Stimulated activated CD8-positive, alpha-beta memory T cell treated with anti-CD3 and anti-CD28 coated beads, Interleukin-2, amount 100 ng/mL, for 1 hour (primary cell): ENCODE results near the gene DLL1.

Experiments used
- DNase-seq, 2 donors: peaks; one replicate each; pipeline ENCODE4 v3.0.0-alpha.2; 2020; ENCODE audit warnings: low read depth in 2 of 2

DLL1 gene

GRCh38 chr6:170295510-170296422 is 4.9 kb upstream of the DLL1 start:
- no peak for DNase-seq

GRCh38 chr6:170294813-170295509 is 4.1 kb upstream of the DLL1 start:
- DNase-seq, result no peak

GRCh38 chr6:170294298-170294730 is 3.4 kb upstream of the DLL1 start:
- no peak for DNase-seq

GRCh38 chr6:170293341-170294231 is 2.7 kb upstream of the DLL1 start:
- no peak for DNase-seq

- DNase-seq, result no peak
Measured at GRCh38 chr6:170292407-170293158, 1.7 kb upstream of the DLL1 start.

- no peak for DNase-seq
Measured at GRCh38 chr6:170292111-170292406, 1.2 kb upstream of the DLL1 start.

- DNase-seq, result peak in 1 of 2 donors; percentile 31
Measured at GRCh38 chr6:170291271-170292110, 613 bp upstream of the DLL1 start.

GRCh38 chr6:170289951-170290295 is 955 bp downstream of the DLL1 start:
- no peak for DNase-seq

- no peak for DNase-seq
Measured at GRCh38 chr6:170289180-170289931, 1.5 kb downstream of the DLL1 start.

- no peak for DNase-seq
Measured at GRCh38 chr6:170288852-170289179, 2.1 kb downstream of the DLL1 start.

- no peak for DNase-seq
Measured at GRCh38 chr6:170288091-170288631, 2.7 kb downstream of the DLL1 start.

GRCh38 chr6:170287371-170287876 is 3.5 kb downstream of the DLL1 start:
- no peak for DNase-seq

GRCh38 chr6:170286934-170287265 is 4.0 kb downstream of the DLL1 start:
- DNase-seq, result no peak

- DNase-seq, result no peak
Measured at GRCh38 chr6:170286246-170286933, 4.5 kb downstream of the DLL1 start.

GRCh38 chr6:170285482-170285881 is 5.4 kb downstream of the DLL1 start:
- DNase-seq, result no peak

- DNase-seq, result no peak
Measured at GRCh38 chr6:170284866-170285469, 5.9 kb downstream of the DLL1 start.

- DNase-seq, result no peak
Measured at GRCh38 chr6:170284126-170284773, 6.6 kb downstream of the DLL1 start.
